NB4 (cell line): Measurements from ENCODE around the gene TST.

Experiments
- DNase-seq: peaks from one replicate; pipeline ENCODE4 v3.0.0; 2010; ENCODE audit warnings: low read depth
- H3K4me3 ChIP-seq: one replicate; pipeline ENCODE4 v1.5.1; 2011; ENCODE audit warnings: mild to moderate bottlenecking, low read depth, low read length, moderate library complexity
- MYC ChIP-seq: IDR thresholded peaks from 2 replicates; pipeline ENCODE4 v1.6.1; 2011; ENCODE audit warnings: low read depth, low read length
- POLR2A ChIP-seq: IDR thresholded peaks from 2 replicates; pipeline ENCODE4 v1.6.1; 2011; ENCODE audit warnings: mild to moderate bottlenecking; ENCODE audit not compliant: insufficient read length; ENCODE audit errors: extremely low read depth
- TF ChIP-seq, protein P1 (sequence below): IDR thresholded peaks from one replicate; pipeline ENCODE4 v1.5.1; 2012; ENCODE audit warnings: low read depth, low read length
- TF ChIP-seq, protein P2 (sequence below): IDR thresholded peaks from 2 replicates; pipeline ENCODE4 v1.6.1; 2011; ENCODE audit warnings: low read depth, low read length

TST gene

DNA sequence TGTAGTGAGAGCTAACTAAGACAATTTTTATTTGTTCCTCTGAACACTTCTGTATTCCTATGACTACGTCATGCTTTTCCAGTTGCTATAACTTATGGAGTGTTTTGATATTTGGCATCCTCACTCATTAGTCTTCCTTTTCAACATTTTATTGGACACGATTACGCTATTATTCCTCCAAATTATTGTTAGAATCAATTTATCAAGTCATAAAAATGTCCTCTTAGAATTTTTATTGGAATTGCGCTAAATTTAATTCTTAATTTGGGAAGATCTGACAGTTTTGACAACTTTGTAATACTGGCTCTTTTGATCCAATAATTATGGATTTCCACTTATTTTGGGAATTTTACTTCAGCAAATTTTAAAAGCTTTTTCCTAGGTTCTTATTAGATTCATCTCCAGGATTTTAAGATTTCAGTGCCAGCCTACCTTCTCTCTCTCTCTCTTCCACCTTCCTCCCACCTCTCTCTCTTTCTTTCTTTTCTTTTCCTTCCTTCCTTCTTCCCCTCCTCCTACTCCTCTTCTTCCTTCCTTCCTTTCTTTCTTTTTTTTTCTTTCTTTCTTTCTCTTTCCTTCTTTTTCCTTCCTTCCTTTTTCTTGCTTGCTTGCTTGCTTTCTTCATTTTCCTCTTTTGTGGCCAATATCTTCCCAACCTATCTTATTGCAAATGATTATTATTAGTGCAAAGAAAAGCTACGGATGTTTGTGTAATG, 50.8 kb downstream of the TST start:
- H3K4me3 ChIP-seq, result no peak overlapping the region
- DNase-seq, result no peak
- TF ChIP-seq POLR2A (no peak), MYC (no peak)
- TF ChIP-seq, protein P1, sequence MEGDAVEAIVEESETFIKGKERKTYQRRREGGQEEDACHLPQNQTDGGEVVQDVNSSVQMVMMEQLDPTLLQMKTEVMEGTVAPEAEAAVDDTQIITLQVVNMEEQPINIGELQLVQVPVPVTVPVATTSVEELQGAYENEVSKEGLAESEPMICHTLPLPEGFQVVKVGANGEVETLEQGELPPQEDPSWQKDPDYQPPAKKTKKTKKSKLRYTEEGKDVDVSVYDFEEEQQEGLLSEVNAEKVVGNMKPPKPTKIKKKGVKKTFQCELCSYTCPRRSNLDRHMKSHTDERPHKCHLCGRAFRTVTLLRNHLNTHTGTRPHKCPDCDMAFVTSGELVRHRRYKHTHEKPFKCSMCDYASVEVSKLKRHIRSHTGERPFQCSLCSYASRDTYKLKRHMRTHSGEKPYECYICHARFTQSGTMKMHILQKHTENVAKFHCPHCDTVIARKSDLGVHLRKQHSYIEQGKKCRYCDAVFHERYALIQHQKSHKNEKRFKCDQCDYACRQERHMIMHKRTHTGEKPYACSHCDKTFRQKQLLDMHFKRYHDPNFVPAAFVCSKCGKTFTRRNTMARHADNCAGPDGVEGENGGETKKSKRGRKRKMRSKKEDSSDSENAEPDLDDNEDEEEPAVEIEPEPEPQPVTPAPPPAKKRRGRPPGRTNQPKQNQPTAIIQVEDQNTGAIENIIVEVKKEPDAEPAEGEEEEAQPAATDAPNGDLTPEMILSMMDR, result no peak
- TF ChIP-seq, protein P2, sequence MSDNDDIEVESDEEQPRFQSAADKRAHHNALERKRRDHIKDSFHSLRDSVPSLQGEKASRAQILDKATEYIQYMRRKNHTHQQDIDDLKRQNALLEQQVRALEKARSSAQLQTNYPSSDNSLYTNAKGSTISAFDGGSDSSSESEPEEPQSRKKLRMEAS, result no peak

DNA sequence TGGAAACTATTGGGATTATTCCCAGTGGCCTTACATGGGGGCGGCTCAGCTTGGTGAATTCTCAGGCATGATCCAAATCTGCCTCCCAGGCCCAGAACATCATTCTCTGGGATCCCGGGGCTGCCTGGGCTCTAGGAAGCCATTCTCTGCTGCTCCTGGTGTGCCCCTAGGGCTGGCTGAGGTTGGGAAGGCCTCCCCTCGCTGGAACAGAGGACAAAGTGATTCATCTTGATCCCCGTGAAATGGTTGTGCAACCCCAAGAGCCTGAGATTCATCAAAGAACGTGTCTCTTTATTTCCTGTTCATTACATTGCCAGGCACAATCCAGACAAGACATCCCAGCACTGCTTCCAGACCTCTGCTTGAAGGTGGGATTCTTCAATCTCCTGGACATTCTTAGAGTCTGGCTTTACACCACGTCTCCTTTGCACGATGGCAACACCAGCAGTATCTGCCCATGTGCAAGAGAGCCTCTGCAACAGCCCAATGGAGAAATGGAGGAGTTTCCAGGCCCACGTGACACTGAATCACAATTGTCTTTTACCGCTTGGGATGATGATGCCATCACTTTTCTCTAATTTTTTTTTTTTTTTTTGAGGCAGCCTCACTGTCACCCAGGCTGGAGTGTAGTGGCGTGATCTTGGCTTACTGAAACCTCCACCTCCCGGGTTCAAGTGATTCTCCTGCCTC, 52.3 kb downstream of the TST start:
- no peak overlapping the region for H3K4me3 ChIP-seq
- TF ChIP-seq, protein P1, result no peak
- TF ChIP-seq POLR2A (no peak), MYC (no peak)
- TF ChIP-seq, protein P2, result no peak
- DNase-seq, result no peak

DNA sequence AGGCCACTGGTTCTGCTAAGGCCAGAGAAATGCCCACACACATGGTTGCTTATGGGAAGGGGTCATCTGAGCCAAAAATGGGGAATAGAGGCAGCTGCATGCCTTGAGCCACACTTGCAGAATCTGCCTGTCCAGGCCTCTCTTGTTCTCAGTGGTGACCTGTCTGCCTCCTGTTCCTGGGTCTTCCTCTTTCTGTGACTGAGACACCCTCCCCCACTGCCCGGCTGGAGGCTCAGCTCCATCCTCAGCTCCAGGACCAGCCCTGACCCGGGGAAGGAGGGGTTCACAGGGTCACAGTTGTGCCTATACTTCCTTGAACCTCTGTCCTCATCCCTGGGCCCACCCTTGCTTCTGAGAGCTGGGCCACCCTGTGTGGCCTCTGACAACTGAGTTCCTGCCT, 53.6 kb downstream of the TST start:
- no peak for TF ChIP-seq POLR2A
- TF ChIP-seq MYC, result no peak
- TF ChIP-seq, protein P1, result no peak
- TF ChIP-seq, protein P2, result no peak
- DNase-seq, result peak; percentile 11
- H3K4me3 ChIP-seq, result no peak overlapping the region

DNA sequence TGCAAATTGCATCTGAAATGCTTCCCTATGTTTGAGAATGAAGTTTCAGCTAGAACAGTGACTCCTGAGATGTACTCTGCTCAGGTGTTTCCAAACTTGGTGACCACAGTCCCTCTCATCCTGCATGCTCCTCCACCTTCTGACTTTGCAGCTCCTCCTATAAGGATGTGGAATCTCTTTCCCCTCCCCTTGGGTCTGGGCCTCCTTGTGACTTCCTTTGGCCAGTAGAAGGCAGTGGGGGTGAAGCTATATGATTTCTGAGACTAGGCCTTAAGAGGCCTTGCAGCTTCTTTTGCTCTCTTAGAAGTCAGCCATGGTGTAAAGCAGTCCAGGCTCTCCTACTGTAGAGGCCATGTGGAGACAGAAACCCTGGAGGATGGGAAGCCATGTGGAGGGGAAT, 55.1 kb downstream of the TST start:
- TF ChIP-seq, protein P2, result no peak
- TF ChIP-seq POLR2A, result no peak
- TF ChIP-seq MYC, result no peak
- TF ChIP-seq, protein P1, result no peak
- no peak for DNase-seq
- no peak overlapping the region for H3K4me3 ChIP-seq

DNA sequence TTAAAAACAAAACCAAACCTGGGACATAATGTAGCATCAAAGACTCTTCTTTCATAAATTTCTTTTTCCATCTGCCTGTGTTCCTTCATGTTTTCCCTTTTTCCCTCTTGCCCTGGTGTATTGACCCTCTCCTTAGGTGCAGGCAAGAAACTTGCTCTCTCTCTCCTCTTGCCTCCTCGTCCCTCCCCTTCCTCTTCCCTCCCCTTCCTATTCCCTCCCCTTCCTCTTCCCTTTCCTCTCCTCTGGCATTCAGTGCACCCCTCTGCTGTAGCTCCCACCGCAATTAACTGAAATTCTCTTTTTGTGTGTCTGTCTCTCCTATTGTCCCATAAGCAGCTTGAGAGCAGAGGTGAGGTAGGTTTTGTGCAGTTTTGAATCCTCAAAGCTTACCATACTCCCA, 55.9 kb downstream of the TST start:
- DNase-seq, result no peak
- TF ChIP-seq, protein P2, result no peak
- TF ChIP-seq MYC (no peak), POLR2A (no peak)
- TF ChIP-seq, protein P1, result no peak

DNA sequence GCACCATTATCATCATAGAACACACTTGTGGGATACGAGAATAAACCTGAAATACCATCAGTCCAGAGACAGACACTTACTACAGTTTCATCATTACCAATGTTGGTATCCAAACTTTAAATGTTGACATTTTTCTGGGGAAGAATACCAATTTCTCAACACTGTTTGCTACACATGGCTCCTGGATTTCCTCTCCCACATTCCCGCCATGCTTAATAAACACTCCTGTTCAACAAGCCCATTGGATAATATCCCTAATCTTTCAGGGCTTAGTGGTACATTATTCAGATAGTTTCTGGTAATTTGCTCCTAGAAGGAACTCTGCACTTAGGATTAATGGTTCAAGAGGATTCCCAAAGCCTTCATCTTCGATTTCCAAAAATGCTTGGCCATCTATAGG, 57.6 kb downstream of the TST start:
- TF ChIP-seq MYC (no peak), POLR2A (no peak)
- TF ChIP-seq, protein P2, result no peak
- TF ChIP-seq, protein P1, result no peak
- no peak overlapping the region for H3K4me3 ChIP-seq
- no peak for DNase-seq

More for the DNA sequence above, 55.9 kb downstream of the TST start:
- no peak overlapping the region for H3K4me3 ChIP-seq
